GM12875 (cell line): ENCODE measurements around the gene EPSTI1.

ENCODE experiments used
- H3K4me3 ChIP-seq: one replicate; pipeline ENCODE4 v1.5.1; 2011; ENCODE audit warnings: low read depth, low read length, control low read depth
- TF ChIP-seq, protein P1 (sequence below): IDR thresholded peaks from 2 replicates; pipeline ENCODE4 v1.5.1; 2011; ENCODE audit warnings: low read depth, mild to moderate bottlenecking, control low read depth, inconsistent platforms, low read length, moderate library complexity, borderline replicate concordance; ENCODE audit not compliant: insufficient read depth

EPSTI1 gene

DNA sequence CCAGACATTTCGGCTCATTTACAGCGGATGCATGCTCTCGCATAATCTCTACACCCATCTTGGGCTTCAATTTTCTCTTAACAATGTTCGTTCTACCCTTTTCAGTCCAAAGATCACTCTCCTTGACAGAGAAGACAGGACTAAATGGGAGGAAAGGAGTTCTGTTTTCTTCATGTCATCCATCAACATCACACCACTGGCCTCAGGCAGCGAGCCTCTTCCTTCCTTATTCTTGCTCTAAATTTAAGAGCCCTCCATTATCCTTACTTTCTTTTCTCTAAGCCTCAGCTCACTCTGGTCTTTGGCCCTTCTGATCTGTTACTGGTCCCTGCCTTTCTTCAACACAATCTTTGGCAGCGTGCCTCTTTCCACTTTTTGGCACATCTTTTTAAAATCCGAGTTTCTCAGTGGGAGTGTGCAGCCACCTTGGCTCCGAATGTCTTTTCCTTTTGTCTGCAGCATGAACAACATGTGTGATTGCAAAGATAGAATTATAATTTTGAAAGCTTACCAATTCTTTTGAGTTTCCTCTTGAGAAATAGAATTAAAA, 111.9 kb downstream of the EPSTI1 start:
- H3K4me3 ChIP-seq, result no peak overlapping the region

DNA sequence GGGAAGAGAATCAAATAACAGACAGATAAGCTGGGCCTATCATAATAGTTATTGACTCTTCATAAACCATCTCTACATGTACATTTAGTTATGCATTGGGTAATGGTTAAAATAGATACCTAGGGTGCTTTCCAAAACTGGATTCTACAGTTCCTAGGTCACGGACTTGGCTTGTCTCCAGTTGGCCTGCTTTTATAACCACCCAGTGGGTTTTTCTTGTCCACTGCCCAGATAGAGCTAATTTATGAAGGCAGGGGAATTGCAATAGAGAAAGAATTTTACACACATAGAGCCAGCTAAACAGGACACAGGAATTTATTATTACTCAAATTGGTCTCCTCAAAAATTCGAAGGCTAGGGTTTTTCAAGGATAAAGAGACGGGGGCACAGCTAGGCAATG, 113.3 kb downstream of the EPSTI1 start:
- TF ChIP-seq, protein P1, sequence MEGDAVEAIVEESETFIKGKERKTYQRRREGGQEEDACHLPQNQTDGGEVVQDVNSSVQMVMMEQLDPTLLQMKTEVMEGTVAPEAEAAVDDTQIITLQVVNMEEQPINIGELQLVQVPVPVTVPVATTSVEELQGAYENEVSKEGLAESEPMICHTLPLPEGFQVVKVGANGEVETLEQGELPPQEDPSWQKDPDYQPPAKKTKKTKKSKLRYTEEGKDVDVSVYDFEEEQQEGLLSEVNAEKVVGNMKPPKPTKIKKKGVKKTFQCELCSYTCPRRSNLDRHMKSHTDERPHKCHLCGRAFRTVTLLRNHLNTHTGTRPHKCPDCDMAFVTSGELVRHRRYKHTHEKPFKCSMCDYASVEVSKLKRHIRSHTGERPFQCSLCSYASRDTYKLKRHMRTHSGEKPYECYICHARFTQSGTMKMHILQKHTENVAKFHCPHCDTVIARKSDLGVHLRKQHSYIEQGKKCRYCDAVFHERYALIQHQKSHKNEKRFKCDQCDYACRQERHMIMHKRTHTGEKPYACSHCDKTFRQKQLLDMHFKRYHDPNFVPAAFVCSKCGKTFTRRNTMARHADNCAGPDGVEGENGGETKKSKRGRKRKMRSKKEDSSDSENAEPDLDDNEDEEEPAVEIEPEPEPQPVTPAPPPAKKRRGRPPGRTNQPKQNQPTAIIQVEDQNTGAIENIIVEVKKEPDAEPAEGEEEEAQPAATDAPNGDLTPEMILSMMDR, result no peak
- H3K4me3 ChIP-seq, result no peak overlapping the region

More for the DNA sequence above, 111.9 kb downstream of the EPSTI1 start:
- TF ChIP-seq, protein P1, result no peak

DNA sequence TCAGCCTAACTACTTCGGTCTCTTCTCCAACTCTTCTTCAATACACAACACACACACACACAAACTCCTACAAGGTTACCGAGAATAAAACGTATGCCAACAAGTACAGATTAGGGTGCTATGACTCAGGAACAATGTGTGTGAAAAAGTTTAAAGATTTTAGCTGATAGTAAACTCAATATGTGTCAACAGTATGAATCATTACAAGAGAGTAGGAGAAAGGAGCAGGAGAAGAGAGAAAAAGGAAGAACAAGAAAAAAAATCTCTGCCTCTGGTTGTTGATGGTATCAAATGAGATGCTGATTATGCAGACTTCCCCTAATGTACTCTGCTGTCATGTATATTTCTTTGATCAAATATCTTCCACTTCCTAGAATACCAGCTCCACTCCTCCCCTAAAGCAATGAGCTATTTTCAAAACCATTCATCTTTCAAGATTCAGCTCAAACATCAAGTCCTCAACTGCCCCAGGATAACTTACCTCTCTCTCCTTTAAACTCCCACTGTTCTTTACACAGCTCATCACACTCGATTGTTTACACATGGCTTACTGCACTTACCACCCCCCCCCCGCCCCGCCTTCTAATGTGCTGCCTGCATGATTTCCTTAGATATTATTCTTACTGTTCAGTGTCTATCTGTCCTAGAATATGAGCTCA, 115.0 kb downstream of the EPSTI1 start:
- H3K4me3 ChIP-seq, result no peak overlapping the region
- TF ChIP-seq, protein P1, result no peak

DNA sequence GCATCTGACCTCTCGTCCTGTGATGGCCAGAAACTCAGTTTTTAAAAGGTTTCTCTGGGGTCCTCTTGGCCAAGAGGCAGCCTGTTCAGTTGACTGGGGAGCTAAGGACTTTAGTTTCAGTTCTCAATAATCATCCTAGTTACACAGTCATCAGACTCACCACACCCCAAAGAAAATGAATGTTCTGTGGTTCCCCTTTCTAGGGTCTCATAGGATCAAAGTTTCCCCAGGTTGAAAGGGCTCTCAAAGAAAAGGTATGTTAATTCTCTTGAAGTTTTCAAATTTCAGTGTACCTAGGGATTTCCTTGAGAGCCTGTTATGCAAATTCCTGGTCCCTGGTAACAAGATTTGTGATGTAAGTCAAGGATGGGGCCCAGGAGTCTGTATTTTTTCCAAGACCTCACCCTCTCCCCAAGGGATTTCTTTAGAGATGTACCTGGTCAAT, 115.7 kb downstream of the EPSTI1 start:
- H3K4me3 ChIP-seq, result no peak overlapping the region
- TF ChIP-seq, protein P1, result no peak

GRCh38 chr13:42875475-42876269, 116.4 kb downstream of the EPSTI1 start:
- TF ChIP-seq, protein P1, result peak; percentile 15; the same call in 1 of the 2 replicates
- no peak overlapping the region for H3K4me3 ChIP-seq

DNA sequence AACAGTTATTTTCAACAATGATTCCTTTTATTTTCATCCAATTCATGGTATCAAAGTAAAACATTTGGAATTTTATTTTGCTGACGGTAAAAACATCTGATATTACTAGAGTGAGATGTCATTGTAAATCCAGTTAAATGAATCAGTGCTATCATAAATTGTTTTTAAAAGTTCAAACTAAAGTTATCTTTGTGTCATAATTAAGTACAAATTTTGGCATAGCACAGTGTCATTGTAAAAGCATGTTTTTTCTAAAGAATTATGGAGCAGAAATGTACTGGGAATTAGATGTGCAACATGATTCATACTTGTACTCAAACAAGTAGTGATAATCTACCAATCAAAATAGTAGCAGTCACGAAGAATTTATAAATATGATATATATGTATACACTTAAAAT, 117.8 kb downstream of the EPSTI1 start:
- TF ChIP-seq, protein P1, result no peak
- no peak overlapping the region for H3K4me3 ChIP-seq
